HG02798 (cell line): ENCODE measurements around the gene MORF4L2.

ENCODE experiments used
- ATAC-seq: cut with Tn5 transposase; IDR thresholded peaks from one replicate; pipeline ENCODE4 v1.9.1; 2021; ENCODE audit warnings: mild to moderate bottlenecking; ENCODE audit not compliant: unreplicated experiment, poor library complexity

Gene MORF4L2

DNA sequence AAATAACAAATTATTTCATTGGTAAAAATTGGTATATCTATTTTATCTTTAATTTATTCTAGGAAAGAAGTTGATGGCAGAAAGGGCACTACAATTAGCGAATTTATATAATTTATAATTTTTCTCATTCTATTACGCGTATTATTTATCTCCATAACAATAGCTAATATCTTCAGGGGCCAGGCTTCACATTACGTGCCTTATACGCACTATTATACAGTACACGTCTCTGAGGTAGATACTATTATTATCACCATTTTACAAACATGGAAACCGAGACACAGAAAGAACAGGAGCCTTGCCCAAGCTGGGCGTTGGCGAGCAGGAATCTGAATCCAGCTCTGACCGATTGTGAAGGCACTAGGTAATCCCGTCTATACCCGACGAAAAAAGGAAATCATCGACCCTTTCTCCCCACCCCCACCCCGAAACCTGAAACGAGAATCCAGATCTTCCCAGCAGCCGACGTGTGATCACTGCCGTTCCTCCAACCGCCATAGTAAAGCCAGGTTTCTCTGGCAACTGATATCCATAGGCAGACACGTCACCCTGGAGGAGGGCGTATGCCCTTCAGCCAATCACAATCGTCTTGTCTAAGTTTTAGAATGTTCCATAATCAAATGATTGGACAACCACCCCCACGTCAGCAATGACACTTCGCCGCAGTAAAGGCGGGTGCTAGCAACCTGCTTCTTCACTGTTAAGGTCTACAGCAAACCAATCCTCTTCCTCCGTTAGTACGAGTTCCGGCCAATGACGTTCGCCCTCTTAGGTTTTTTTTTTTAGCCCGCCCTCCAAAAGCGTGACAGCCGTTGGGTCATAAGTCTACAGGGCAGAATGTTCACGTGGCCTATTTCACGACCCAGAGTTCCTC lies at the start of gene MORF4L2:
MORF4L2 (minus strand) TSS at position 501 of the 874 bp plus-strand sequence. CDS start 9,672 bp downstream, outside the sequence.
- ATAC-seq: peak; percentile 93

- ATAC-seq: no peak
These were observed 47.7 kb upstream of the MORF4L2 start for GRCh38 chrX:103734125-103734760.

GRCh38 chrX:103733017-103733416 lies 46.5 kb upstream of the MORF4L2 start:
- ATAC-seq: no peak

- ATAC-seq: no peak
These were observed 44.4 kb upstream of the MORF4L2 start for GRCh38 chrX:103730796-103731493.

GRCh38 chrX:103730147-103730795 lies 43.8 kb upstream of the MORF4L2 start:
- no peak for ATAC-seq

- ATAC-seq: no peak
These were observed 42.5 kb upstream of the MORF4L2 start for GRCh38 chrX:103729015-103729414.

DNA sequence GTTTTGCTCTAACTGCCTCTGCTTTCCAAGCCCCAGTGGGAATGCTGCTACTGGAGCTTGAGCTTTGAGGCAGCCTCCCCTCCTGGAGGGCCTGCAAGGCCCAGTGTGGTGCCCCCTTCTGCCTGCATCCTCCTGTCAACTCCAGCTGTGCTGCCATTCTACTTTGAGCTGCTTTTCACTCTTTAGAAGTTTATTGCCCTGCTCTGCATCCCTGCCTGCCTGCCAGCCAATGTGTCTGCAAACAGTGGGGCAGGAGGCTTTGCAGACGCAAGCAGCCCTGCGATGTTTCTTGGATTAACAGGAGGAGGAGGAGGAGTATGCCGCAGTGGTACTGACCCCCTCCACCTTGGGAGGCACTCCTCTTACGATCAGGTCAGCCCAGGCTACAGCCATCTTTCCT lies 40.6 kb upstream of the MORF4L2 start:
- no peak for ATAC-seq

DNA sequence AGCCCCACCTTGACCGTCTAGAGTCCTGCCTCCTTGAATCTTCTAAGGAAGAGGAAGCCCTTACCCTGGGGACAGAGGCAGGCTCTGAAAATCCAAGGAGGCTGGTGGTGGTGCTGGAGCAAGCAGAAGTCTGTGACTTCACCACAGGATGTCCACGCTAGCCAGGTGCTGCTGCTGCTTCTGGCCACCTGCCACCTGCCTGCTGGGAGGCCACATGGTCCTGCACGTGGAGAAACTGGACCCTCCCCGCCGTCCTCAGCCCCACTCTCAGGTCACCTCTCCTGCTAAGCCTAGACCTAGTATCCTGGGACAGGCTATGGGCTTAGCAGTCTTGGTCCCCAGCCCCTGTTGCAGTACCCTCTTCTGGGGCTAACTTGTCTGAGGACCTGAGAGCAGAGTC lies 40.0 kb upstream of the MORF4L2 start:
- no peak for ATAC-seq

GRCh38 chrX:103722505-103722904 lies 36.0 kb upstream of the MORF4L2 start:
- no peak for ATAC-seq

DNA sequence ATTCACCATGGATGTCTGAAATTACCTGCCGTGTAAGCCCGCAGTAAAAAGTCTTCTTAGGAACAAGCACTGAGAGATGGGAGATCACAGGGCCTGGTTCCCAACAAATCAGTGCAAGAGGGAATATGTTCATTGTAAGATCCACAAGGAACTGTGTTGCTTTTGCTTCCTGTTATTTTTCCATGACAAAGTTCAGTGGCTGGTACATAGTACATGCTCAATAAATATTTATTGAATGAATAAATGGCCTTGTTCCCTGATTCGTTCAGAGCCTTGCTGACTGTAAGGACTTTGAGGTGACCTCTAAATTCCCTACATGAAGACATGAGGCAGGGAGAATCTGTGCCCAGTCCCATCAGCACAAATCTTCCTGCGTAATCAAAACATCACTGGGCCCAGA lies 31.6 kb upstream of the MORF4L2 start:
- no peak for ATAC-seq

DNA sequence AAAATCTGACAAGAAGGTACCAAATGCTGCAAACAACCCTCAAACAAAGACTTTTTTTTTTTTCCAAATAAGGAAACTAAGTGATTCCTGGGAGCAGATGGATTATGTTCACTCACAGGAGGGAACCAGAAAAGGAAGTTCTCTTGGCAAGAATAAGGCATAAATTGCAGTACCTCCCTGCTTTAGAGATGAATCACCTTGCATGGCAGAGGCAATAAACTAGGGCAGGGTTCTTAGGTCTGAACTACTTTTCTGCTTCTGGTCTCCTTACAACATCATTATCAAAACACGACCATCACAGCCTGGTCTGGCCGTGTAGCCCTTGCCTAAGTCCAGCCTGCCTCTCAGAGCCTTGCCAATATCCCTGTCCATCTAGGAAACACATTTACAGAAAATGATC lies 30.5 kb upstream of the MORF4L2 start:
- ATAC-seq: no peak

GRCh38 chrX:103710609-103711008 lies 24.1 kb upstream of the MORF4L2 start, which contains the start of gene TMEM31:
Gene TMEM31, plus strand, starts transcription at chrX:103710909. Its CDS starts 1,350 bp downstream, at chrX:103712259.
- ATAC-seq: no peak

- ATAC-seq: no peak
These were observed 18.4 kb upstream of the MORF4L2 start for GRCh38 chrX:103704863-103705262.

DNA sequence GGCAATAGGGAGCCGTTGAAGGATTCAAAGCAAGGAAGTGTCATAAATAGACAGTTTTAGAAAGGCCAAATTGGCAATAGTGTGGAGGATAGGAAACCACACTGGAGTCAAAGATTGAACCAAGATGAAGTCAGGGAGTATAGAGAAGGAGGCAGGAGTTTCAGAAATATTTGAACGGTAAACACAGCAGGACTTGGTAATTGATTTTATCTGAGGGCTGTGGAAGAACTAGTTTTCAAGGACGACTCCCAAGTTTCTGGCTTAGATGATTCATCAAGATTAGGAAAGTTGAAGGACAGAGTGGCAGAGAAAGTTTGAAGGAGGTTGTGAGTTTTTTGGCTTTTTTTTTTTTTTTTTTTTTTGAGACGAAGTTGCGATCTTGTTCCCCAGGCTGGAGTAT lies 12.7 kb upstream of the MORF4L2 start:
- no peak for ATAC-seq

GRCh38 chrX:103697687-103698086 lies 11.2 kb upstream of the MORF4L2 start:
- ATAC-seq: no peak

DNA sequence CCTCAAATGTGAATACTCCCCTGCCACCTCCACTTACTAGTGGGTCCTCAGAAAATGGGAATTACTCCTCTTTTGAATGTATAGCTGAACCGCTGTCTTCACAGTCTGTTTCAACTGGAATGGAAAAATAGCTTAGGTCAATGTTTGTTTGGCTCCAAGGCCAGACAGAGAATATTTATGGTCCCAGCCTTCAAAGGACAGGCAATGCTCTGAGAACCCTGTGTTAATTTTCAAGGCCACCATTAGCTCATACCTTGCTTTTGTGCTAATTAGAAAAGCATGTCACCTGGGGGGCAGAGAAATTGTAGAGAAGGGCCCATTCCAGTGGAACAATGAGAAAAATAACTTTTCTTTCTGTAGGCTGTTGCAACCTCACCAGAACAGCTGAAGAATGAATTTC lies 4.6 kb upstream of the MORF4L2 start:
- ATAC-seq: no peak

DNA sequence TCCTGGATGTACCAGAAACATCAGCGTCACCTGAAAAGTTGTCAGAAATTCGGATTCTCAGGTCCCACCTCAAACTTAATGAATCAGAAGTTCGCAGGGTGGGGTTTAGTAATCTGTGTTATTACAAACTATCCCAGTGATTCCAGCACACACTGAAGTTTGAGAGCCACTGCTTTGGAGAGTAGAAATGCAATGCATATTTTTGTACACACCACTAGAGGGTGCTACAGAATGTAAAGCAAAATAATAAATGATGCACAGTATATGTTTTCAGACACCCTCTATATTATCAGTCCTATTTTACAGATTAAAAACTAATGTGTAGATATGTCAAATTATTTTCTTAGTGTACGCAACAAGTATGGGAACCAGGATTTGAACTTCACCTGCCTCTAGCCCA lies 2.4 kb upstream of the MORF4L2 start:
- no peak for ATAC-seq

DNA sequence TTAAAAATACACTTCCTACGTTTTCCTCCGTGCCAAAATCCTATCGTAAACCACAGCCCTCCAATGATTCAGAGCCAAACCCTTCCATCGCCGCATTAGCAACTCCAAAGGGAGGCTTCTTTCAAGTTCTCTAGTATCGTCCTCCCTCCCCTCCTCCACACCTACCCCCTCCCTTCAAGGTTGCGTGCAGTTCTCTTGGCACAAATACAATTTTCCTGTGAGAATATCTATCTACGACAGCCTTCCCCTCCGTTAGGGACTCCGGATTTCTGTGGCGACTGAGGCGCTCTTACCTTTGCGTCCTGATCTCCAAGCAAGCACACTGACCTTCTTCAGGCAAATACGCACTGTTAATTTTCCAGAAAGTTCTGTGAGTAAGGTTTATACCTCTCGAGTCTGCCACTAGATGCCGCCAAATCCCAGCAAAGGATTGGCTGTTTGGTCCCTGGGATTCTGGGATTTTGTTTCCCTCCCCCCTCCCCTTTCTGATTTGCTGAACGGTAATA lies 1.2 kb upstream of the MORF4L2 start:
- ATAC-seq: no peak

DNA sequence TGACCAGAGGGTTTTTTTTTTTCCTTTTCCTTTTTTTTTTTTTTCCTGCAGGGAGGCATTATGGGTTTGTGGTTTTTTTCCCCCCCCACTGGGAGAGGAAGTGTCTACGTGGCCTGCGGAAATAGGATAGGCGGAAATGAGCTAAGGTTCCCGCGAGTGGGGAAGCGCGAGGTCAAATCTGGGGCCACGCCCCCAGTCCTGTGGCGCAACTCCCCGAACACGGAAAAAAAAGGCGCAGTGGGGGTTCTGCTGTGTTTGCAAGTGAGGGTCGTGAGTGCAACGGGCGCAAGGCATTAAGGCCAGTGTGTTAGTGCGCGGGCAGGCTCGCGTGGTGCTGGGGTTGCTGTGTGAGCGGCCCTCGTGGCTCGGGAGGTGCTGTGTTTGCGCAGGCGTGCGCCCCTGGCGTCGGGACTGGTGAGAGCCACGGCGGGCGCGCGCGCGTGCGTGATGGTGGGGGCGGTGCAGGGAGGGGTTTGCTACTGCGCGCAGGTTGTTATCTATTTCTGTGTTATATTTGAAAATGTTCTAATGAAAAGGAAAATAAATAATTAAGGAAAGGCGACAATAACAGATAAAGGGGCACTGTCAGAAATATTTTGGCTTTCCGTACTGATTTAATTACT lies 685 bp upstream of the MORF4L2 start:
- peak; percentile 62 for ATAC-seq

GRCh38 chrX:103685396-103685795 lies 1.1 kb downstream of the MORF4L2 start:
- ATAC-seq: no peak
